ENCODE results near the gene DCHS2. TPM values are rescaled to one million over a fixed set of nuclear protein-coding genes. Genes with fewer than 3 reads are reported as not detected.

The DCHS2 gene
- total RNA-seq, 1 donor from 2014 or later: 0.71 TPM

DNA sequence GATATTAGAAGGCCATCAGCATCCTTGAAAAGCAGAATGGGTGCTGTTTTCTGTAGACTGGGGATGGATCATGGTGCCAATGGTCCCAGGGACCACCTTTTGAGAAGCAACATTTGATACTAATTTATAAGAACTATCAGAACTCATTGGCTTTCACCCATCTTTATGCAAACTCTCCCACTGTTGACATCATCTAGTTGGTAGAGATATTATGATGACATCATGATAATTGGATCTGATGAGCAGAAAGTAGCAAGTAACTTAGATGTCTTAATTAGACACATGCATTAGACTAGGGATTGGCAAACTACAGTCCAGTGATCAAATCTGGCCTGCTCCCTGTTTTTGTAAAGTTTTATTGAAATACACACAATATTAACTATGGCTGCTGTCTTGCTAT is 181.0 kb downstream of the DCHS2 start:
- Mint-ChIP-seq H3K27me3 (ENCODE audit: insufficient read depth, low read depth) (no peaks in the 10 kb centered on the region), H3K9me3 (peaks cover 5% of the 10 kb centered on the region), H3K36me3 (no peaks in the 10 kb centered on the region), H3K4me3 (no peak overlapping the region), H3K27ac (no peak overlapping the region), H3K4me1 (no peaks in the 10 kb centered on the region)
- no peaks in the 10 kb centered on the region for H4K20me1 ChIP-seq (ENCODE audit: low read depth)
- H3K9ac ChIP-seq: no peak overlapping the region
- H3K27me3 ChIP-seq: no peaks in the 10 kb centered on the region
- no peak overlapping the region for H3K27ac ChIP-seq
- no peak overlapping the region for H3K4me2 ChIP-seq
- H3F3A ChIP-seq (ENCODE audit: low read depth): no peaks in the 10 kb centered on the region
- no peaks in the 10 kb centered on the region for H3K79me2 ChIP-seq (ENCODE audit: low read depth)
- H3K36me3 ChIP-seq: no peaks in the 10 kb centered on the region
- H2AFZ ChIP-seq (replicated peaks): no peak overlapping the region
- no peak for TF ChIP-seq EZH2phosphoT487 (IDR thresholded peaks at IDR 0.05)
- no peak for TF ChIP-seq EZH2 (IDR thresholded peaks at IDR 0.05)
- TF ChIP-seq, protein P1, sequence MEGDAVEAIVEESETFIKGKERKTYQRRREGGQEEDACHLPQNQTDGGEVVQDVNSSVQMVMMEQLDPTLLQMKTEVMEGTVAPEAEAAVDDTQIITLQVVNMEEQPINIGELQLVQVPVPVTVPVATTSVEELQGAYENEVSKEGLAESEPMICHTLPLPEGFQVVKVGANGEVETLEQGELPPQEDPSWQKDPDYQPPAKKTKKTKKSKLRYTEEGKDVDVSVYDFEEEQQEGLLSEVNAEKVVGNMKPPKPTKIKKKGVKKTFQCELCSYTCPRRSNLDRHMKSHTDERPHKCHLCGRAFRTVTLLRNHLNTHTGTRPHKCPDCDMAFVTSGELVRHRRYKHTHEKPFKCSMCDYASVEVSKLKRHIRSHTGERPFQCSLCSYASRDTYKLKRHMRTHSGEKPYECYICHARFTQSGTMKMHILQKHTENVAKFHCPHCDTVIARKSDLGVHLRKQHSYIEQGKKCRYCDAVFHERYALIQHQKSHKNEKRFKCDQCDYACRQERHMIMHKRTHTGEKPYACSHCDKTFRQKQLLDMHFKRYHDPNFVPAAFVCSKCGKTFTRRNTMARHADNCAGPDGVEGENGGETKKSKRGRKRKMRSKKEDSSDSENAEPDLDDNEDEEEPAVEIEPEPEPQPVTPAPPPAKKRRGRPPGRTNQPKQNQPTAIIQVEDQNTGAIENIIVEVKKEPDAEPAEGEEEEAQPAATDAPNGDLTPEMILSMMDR (IDR thresholded peaks at IDR 0.05): no peak
- peaks cover 15% of the 10 kb centered on the region for H3K4me1 ChIP-seq
- H3K4me3 ChIP-seq: no peak overlapping the region
- H3K9me3 ChIP-seq (ENCODE audit: low read depth): no peaks in the 10 kb centered on the region
- DNase-seq (ENCODE audit: low spot score): no peak

DNA sequence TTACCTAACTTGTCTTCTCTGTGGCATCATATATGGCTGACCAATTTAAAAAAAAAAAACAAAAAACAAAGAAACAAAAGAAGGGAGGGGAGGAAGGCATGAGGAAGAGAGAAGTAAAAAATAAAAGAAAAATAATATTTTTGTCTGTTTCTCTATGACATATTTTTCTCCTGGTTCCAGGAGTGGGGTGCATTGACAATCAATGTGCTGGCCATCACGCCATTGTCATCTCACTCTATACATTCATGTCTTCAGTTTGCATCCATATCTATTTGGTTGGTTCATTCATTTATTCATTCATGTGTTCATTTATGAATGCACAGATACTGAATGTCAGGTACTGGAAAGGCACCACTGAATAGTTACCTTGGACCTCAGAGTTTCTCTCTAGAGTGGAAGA is 183.4 kb downstream of the DCHS2 start:
- H3K27ac Mint-ChIP-seq: no peak overlapping the region

DNA sequence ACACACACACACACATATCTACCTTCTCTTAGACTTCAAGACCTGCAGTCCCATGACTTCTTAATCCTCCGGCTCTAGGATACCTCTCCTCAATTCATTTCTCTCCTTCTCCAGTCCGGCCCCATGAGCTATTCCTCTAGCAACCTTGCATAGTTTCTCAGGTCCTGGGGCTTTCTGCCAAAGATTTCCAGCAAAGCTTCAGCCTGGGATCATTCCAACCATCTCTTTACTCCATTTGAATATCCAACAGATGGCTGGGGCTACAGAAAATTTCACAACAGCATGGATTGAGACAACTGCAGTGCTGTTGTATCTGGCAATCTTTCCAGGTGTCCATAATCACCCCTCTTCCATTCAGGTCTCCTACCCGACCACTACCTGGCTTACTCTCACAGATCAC is 184.1 kb downstream of the DCHS2 start:
- Mint-ChIP-seq H3K4me1 (no peaks in the 10 kb centered on the region), H3K36me3 (no peaks in the 10 kb centered on the region), H3K27me3 (ENCODE audit: insufficient read depth, low read depth) (no peaks in the 10 kb centered on the region), H3K4me3 (no peak overlapping the region), H3K27ac (no peak overlapping the region), H3K9me3 (peaks cover 5% of the 10 kb centered on the region)
- H3K9ac ChIP-seq: no peak overlapping the region
- no peaks in the 10 kb centered on the region for H3F3A ChIP-seq (ENCODE audit: low read depth)
- no peak for TF ChIP-seq EZH2 (IDR thresholded peaks at IDR 0.05)
- TF ChIP-seq, protein P1 (IDR thresholded peaks at IDR 0.05): no peak
- no peak overlapping the region for H3K4me2 ChIP-seq
- H3K27ac ChIP-seq: no peak overlapping the region
- H3K9me3 ChIP-seq (ENCODE audit: low read depth): no peaks in the 10 kb centered on the region
- H3K4me1 ChIP-seq: no peaks in the 10 kb centered on the region
- DNase-seq (ENCODE audit: low spot score): no peak
- H3K79me2 ChIP-seq (ENCODE audit: low read depth): no peaks in the 10 kb centered on the region
- no peaks in the 10 kb centered on the region for H4K20me1 ChIP-seq (ENCODE audit: low read depth)
- H2AFZ ChIP-seq (replicated peaks): no peak overlapping the region
- no peaks in the 10 kb centered on the region for H3K36me3 ChIP-seq
- H3K27me3 ChIP-seq: no peaks in the 10 kb centered on the region
- H3K4me3 ChIP-seq: no peak overlapping the region

More for the DNA sequence above, 183.4 kb downstream of the DCHS2 start:
- Histone ChIP-seq H3K4me2 (no peak overlapping the region), H3K4me1 (peaks cover 6% of the 10 kb centered on the region), H3K79me2 (ENCODE audit: low read depth) (no peaks in the 10 kb centered on the region), H3K27ac (no peak overlapping the region), H3K27me3 (no peaks in the 10 kb centered on the region), H3K36me3 (no peaks in the 10 kb centered on the region), H3K4me3 (no peak overlapping the region), H4K20me1 (ENCODE audit: low read depth) (no peaks in the 10 kb centered on the region), H3K9ac (no peak overlapping the region), H3F3A (ENCODE audit: low read depth) (no peaks in the 10 kb centered on the region), H3K9me3 (ENCODE audit: low read depth) (no peaks in the 10 kb centered on the region), H2AFZ (replicated peaks) (no peak overlapping the region)
- DNase-seq (ENCODE audit: low spot score): no peak
- H3K36me3 Mint-ChIP-seq: no peaks in the 10 kb centered on the region
- no peaks in the 10 kb centered on the region for H3K4me1 Mint-ChIP-seq
- H3K9me3 Mint-ChIP-seq: peaks cover 5% of the 10 kb centered on the region
- TF ChIP-seq, protein P1 (IDR thresholded peaks at IDR 0.05): no peak
- no peak for TF ChIP-seq EZH2 (IDR thresholded peaks at IDR 0.05)
- TF ChIP-seq EZH2phosphoT487 (IDR thresholded peaks at IDR 0.05): no peak
- H3K4me3 Mint-ChIP-seq: no peak overlapping the region
- H3K27me3 Mint-ChIP-seq (ENCODE audit: insufficient read depth, low read depth): no peaks in the 10 kb centered on the region

Data from neural progenitor cell (in vitro differentiated cells).